ENCODE results near the gene DNAH10.

Gene DNAH10

DNA sequence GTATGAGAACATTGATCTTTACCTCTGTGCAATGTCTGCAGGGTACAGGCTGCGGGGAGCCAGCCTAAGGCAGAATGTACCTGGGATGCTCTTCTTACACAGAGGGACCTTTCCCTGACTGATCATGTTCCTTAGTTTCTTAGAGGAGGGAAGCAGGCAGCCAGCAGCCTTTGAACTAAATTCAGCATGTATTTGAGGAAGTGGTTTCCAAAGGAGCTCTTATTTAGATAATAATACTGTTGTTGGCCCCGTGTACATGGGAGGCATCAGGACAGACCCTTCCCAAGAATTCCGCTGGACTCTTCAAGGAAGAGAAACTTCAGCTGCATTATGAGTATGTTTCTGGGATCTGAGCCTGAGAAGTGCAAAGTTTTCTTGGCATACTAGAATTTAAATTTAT, 111.7 kb downstream of the DNAH10 start:
- Histone ChIP-seq H3K36me3 (ENCODE audit: control insufficient read depth, low read depth, low read length) (no peaks in the 10 kb centered on the region), H3K27me3 (ENCODE audit: control insufficient read depth, insufficient read depth, low read length) (no peaks in the 10 kb centered on the region), H3K4me3 (ENCODE audit: low read length) (no peak overlapping the region), H3K9me3 (ENCODE audit: control insufficient read depth, low read depth, low read length) (no peaks in the 10 kb centered on the region), H3K4me1 (ENCODE audit: control insufficient read depth, low read depth, low read length) (no peaks in the 10 kb centered on the region), H3K27ac (ENCODE audit: low read length) (no peak overlapping the region), H3K9ac (ENCODE audit: low read length) (no peak overlapping the region)

DNA sequence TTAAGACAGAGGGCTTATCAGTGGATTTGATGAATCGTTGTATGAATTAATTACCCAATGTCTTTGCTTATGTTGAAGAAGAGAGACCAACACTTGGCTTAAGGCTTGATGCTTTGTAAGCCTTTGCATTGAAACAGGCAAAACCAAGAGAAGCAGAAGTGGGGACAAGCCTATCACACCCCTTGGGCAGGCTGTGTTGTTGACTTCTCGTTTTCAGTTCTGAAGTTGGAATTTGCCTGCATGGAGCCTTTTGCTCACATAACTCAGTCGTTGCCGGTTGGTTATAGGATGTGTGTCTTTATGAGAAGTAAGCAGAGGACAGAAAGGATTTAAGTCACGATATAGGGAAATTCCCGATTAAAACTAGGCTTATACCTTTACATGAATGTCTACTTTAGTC, 115.9 kb downstream of the DNAH10 start:
- no peak overlapping the region for H3K4me3 ChIP-seq (ENCODE audit: low read length)
- H3K9me3 ChIP-seq (ENCODE audit: control insufficient read depth, low read depth, low read length) = no peaks in the 10 kb centered on the region
- no peaks in the 10 kb centered on the region for H3K4me1 ChIP-seq (ENCODE audit: control insufficient read depth, low read depth, low read length)
- no peaks in the 10 kb centered on the region for H3K27me3 ChIP-seq (ENCODE audit: control insufficient read depth, insufficient read depth, low read length)
- H3K27ac ChIP-seq (ENCODE audit: low read length) = no peak overlapping the region
- no peak overlapping the region for H3K9ac ChIP-seq (ENCODE audit: low read length)
- H3K36me3 ChIP-seq (ENCODE audit: control insufficient read depth, low read depth, low read length) = no peaks in the 10 kb centered on the region

DNA sequence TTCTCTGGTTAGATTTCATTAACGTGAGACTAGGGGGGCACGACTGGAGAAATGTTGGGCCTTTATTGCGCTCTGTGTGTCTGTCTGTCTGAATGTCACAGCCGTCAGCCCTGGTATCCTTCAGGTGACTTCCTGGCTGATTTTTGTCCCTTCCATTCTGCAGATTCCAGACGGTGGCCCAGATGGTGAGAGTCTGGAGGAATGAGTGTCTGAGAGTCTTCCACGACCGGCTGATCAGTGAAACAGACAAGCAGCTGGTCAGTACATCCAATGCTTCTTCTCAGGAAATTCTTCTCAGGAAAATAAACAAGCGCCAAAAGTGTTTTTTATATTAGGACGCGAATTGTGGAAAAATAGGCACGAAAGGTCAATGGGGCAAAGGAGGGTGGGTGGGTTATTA, 117.0 kb downstream of the DNAH10 start:
- Histone ChIP-seq H3K4me1 (ENCODE audit: control insufficient read depth, low read depth, low read length) (no peaks in the 10 kb centered on the region), H3K27ac (ENCODE audit: low read length) (no peak overlapping the region), H3K36me3 (ENCODE audit: control insufficient read depth, low read depth, low read length) (no peaks in the 10 kb centered on the region), H3K4me3 (ENCODE audit: low read length) (no peak overlapping the region), H3K9me3 (ENCODE audit: control insufficient read depth, low read depth, low read length) (no peaks in the 10 kb centered on the region), H3K9ac (ENCODE audit: low read length) (no peak overlapping the region), H3K27me3 (ENCODE audit: control insufficient read depth, insufficient read depth, low read length) (no peaks in the 10 kb centered on the region)

DNA sequence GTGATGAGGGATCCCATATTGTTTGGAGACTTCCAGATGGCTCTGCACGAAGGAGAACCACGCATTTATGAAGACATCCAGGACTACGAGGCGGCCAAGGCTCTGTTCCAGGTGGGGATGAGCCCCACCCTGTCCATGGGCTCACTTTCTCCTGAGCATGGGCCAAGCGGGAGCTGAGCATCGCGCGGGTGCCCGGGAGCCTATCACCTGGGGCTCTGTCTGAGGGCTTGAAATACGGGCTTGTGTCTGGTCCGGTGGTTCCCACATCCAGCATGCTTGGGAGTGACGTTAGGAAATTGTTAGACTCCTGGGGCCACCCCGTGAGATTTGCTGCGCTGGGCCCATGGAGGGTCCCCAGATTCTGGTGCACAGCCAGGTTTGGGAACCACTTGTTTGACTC, 117.6 kb downstream of the DNAH10 start:
- no peaks in the 10 kb centered on the region for H3K9me3 ChIP-seq (ENCODE audit: control insufficient read depth, low read depth, low read length)
- H3K27me3 ChIP-seq (ENCODE audit: control insufficient read depth, insufficient read depth, low read length) = no peaks in the 10 kb centered on the region
- H3K9ac ChIP-seq (ENCODE audit: low read length) = no peak overlapping the region
- H3K4me1 ChIP-seq (ENCODE audit: control insufficient read depth, low read depth, low read length) = no peaks in the 10 kb centered on the region
- H3K4me3 ChIP-seq (ENCODE audit: low read length) = no peak overlapping the region
- H3K27ac ChIP-seq (ENCODE audit: low read length) = no peak overlapping the region
- H3K36me3 ChIP-seq (ENCODE audit: control insufficient read depth, low read depth, low read length) = no peaks in the 10 kb centered on the region

DNA sequence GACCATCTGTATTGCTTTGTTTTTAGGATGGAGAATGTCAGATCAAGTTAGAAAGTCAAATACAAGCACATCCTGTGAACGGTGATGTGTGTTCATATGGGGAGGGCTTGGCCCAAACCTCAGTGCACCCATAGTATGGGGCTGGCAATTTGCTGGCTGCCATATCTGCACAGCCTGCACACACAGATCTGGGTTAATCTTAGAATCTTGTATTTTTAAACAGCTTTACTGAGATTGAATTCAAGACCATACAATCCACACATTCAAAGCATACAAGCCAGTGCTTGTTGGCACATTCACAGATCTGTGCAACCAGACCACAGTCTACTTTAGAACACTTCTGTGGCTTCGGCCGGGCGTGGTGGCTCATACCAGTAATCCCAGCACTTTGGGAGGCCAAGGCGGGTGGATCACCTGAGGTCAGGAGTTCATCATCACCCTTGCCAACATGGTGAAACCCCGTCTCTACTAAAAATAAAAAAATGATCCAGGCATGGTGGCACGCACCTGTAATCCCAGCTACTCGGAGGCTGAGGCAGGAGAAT, 120.1 kb downstream of the DNAH10 start:
- H3K4me3 ChIP-seq (ENCODE audit: low read length) = no peak overlapping the region
- no peaks in the 10 kb centered on the region for H3K27me3 ChIP-seq (ENCODE audit: control insufficient read depth, insufficient read depth, low read length)
- H3K9ac ChIP-seq (ENCODE audit: low read length) = no peak overlapping the region
- H3K27ac ChIP-seq (ENCODE audit: low read length) = no peak overlapping the region
- H3K36me3 ChIP-seq (ENCODE audit: control insufficient read depth, low read depth, low read length) = no peaks in the 10 kb centered on the region
- H3K9me3 ChIP-seq (ENCODE audit: control insufficient read depth, low read depth, low read length) = no peaks in the 10 kb centered on the region
- no peaks in the 10 kb centered on the region for H3K4me1 ChIP-seq (ENCODE audit: control insufficient read depth, low read depth, low read length)

DNA sequence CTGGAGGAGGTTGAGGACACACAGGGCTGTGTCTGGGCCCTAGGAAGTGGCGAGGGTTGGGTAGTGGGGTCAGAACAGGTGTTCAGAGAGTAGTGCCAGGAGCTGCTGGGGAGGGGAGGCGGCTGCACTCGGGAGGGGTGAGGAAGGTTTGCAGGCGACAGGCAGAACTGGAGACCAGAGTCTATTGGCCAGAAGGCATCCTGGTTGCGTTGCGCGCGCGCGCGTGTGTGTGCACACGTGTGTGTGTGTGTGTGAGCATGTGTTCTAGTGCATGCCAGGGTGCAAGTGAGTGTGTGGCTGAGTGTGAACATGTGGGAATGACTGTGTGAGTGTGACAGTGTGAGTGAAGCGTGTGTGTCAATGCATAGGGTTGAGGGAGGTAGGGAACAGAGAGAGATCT, 124.2 kb downstream of the DNAH10 start:
- Histone ChIP-seq H3K9ac (ENCODE audit: low read length) (no peak overlapping the region), H3K4me3 (ENCODE audit: low read length) (no peak overlapping the region), H3K27ac (ENCODE audit: low read length) (no peak overlapping the region), H3K4me1 (ENCODE audit: control insufficient read depth, low read depth, low read length) (no peaks in the 10 kb centered on the region), H3K36me3 (ENCODE audit: control insufficient read depth, low read depth, low read length) (no peaks in the 10 kb centered on the region), H3K27me3 (ENCODE audit: control insufficient read depth, insufficient read depth, low read length) (no peaks in the 10 kb centered on the region), H3K9me3 (ENCODE audit: control insufficient read depth, low read depth, low read length) (no peaks in the 10 kb centered on the region)

DNA sequence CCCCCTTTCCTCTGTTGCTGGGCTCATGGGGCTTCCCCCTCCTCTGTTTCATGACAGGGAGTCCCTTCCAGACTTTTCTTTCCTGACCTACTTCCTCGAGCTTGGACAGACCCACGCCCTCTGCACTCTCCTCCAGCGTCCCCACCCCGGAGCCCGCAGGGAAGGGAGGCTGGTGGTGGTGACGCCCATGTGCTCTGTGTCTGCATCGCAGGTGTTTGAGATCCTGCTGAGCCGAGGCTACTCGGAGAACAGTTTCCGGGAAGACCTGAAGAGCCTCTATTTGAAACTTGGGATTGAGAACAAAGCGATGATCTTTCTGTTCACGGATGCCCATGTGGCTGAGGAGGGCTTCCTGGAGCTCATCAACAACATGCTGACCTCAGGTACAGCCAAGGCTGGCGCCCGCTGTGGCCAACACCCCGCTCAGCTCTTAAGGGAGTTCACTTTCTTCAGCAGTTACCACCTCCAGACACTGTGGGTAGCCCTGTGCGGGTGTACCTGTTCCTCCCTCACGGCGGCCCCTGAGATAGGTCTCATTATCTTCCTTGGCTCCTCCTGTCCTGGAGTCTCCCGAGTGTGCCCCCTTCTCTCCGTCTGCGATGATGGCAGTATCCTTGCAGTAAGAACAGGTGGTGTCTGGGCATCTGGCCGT, 125.0 kb downstream of the DNAH10 start:
- H3K27me3 ChIP-seq (ENCODE audit: control insufficient read depth, insufficient read depth, low read length) = no peaks in the 10 kb centered on the region
- no peaks in the 10 kb centered on the region for H3K4me1 ChIP-seq (ENCODE audit: control insufficient read depth, low read depth, low read length)
- H3K9me3 ChIP-seq (ENCODE audit: control insufficient read depth, low read depth, low read length) = no peaks in the 10 kb centered on the region
- H3K27ac ChIP-seq (ENCODE audit: low read length) = no peak overlapping the region
- no peak overlapping the region for H3K9ac ChIP-seq (ENCODE audit: low read length)
- no peak overlapping the region for H3K4me3 ChIP-seq (ENCODE audit: low read length)
- H3K36me3 ChIP-seq (ENCODE audit: control insufficient read depth, low read depth, low read length) = no peaks in the 10 kb centered on the region

DNA sequence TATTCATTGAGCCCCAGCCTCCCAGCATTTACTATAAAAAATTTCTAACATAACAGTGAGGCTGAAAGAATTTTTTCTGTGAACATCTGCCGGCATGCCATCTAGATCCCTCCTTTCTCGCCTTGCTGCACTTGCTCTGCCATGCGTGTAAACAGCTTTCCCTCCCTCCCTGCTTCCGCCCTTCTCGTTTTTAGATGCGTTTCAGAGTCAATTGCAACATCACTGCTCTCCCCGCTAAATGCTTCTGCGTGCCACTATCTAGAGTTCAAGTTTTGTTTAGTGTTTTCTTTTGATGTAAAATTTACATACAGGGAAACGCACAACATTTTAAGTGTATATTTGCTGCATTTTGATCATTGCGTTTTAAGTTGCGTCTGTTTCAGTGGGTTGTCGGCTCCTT, 126.9 kb downstream of the DNAH10 start:
- Histone ChIP-seq H3K9ac (ENCODE audit: low read length) (no peak overlapping the region), H3K27ac (ENCODE audit: low read length) (no peak overlapping the region), H3K4me1 (ENCODE audit: control insufficient read depth, low read depth, low read length) (no peaks in the 10 kb centered on the region), H3K36me3 (ENCODE audit: control insufficient read depth, low read depth, low read length) (no peaks in the 10 kb centered on the region), H3K9me3 (ENCODE audit: control insufficient read depth, low read depth, low read length) (no peaks in the 10 kb centered on the region), H3K27me3 (ENCODE audit: control insufficient read depth, insufficient read depth, low read length) (no peaks in the 10 kb centered on the region), H3K4me3 (ENCODE audit: low read length) (no peak overlapping the region)

DNA sequence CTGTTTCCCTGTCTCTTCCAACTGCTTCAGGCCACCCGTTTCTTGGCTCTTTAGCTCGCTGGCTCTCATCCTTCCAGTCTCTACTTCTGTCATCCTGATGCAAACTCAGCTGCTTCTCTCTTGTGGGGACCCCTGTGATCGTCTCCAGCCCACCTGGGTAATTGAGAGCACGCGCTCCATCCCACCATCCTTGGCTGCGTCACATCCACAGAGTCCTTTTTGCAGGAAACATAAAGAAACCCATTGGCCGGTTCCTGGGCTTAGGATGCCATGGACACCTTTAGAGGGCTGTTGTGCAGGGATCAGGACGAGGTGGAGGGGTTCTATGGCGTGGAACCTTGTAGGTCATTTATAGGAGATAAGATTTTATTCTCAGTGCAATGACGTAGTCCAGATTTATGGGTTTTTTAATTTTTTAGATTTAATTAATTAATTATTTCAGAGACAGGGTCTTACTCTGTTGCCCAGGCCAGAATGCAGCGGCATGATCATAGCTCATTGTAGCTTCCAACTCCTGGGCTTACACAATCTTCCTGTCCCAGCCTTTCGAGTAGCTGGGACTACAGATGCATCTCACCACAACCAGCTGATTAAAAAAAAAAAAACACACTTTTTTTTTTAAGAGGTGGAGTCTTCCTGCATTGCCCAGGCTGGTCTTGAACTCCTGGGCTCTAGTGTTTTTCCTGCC, 127.9 kb downstream of the DNAH10 start:
- no peaks in the 10 kb centered on the region for H3K36me3 ChIP-seq (ENCODE audit: control insufficient read depth, low read depth, low read length)
- no peaks in the 10 kb centered on the region for H3K9me3 ChIP-seq (ENCODE audit: control insufficient read depth, low read depth, low read length)
- no peak overlapping the region for H3K4me3 ChIP-seq (ENCODE audit: low read length)
- H3K27me3 ChIP-seq (ENCODE audit: control insufficient read depth, insufficient read depth, low read length) = no peaks in the 10 kb centered on the region
- no peak overlapping the region for H3K27ac ChIP-seq (ENCODE audit: low read length)
- H3K4me1 ChIP-seq (ENCODE audit: control insufficient read depth, low read depth, low read length) = no peaks in the 10 kb centered on the region
- no peak overlapping the region for H3K9ac ChIP-seq (ENCODE audit: low read length)

DNA sequence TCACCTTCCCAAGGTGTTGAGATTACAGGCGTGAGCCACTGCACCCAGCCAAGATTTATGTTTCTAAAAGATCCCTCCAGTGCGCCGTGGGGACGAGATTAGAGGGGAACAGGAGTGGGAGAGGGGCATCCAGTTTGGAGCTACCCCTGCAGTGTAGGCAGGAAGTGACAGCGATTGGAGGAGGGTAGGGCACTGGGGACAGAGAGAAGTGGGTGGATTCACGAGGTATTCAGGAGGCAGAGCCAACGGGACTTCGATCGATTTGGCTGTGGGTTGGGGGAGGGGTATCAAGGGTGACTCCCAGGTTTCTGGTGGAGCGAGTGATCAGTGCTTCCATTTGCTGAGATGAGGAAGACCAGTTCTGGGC, 128.4 kb downstream of the DNAH10 start:
- H3K4me1 ChIP-seq (ENCODE audit: control insufficient read depth, low read depth, low read length) = no peaks in the 10 kb centered on the region
- no peak overlapping the region for H3K9ac ChIP-seq (ENCODE audit: low read length)
- H3K36me3 ChIP-seq (ENCODE audit: control insufficient read depth, low read depth, low read length) = no peaks in the 10 kb centered on the region
- no peaks in the 10 kb centered on the region for H3K9me3 ChIP-seq (ENCODE audit: control insufficient read depth, low read depth, low read length)
- H3K27ac ChIP-seq (ENCODE audit: low read length) = no peak overlapping the region
- no peaks in the 10 kb centered on the region for H3K27me3 ChIP-seq (ENCODE audit: control insufficient read depth, insufficient read depth, low read length)
- no peak overlapping the region for H3K4me3 ChIP-seq (ENCODE audit: low read length)

DNA sequence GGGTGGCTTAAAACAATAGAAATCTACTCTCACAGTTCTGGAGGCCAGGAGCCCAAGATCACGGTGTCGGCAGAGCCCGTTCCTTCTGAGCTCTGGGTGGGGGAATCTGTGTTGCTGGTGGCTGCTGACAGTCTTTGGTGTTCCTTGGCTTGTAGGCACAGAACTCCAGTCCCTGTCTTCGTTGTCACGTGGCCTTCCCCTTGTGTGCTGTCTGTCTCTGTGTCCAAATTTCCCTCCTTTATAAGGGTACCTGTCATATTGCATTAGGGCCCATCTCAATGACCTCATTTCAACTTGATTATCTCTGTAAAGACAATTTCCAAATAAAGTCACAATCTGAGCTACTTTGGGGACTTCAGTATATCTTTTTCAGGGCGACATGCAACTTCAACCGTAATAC, 128.9 kb downstream of the DNAH10 start:
- no peaks in the 10 kb centered on the region for H3K36me3 ChIP-seq (ENCODE audit: control insufficient read depth, low read depth, low read length)
- H3K4me1 ChIP-seq (ENCODE audit: control insufficient read depth, low read depth, low read length) = no peaks in the 10 kb centered on the region
- no peak overlapping the region for H3K27ac ChIP-seq (ENCODE audit: low read length)
- no peaks in the 10 kb centered on the region for H3K27me3 ChIP-seq (ENCODE audit: control insufficient read depth, insufficient read depth, low read length)
- H3K9me3 ChIP-seq (ENCODE audit: control insufficient read depth, low read depth, low read length) = no peaks in the 10 kb centered on the region
- no peak overlapping the region for H3K4me3 ChIP-seq (ENCODE audit: low read length)
- no peak overlapping the region for H3K9ac ChIP-seq (ENCODE audit: low read length)

All from iPS-18a (cell line).